ENCODE results near the gene PDCD6IP. TPM values are rescaled to one million over a fixed set of nuclear protein-coding genes. Genes with fewer than 3 reads are reported as not detected.
"Not testable (repeated sequence)": the region's sequence is repeated elsewhere in the genome, so short reads cannot be mapped to it uniquely, and the experiment has no call there.

PDCD6IP gene
- 107 and 130 TPM in 2 replicates for total RNA-seq (2014; rRNA removed; shearing (Covaris generic))
- 158 and 224 TPM in 2 replicates for polyA plus RNA-seq (2015; cell fraction: cytosol; rRNA removed)
- 660 and 739 TPM in 2 replicates for polyA plus RNA-seq (2015; cell fraction: nucleus; rRNA removed)

DNA sequence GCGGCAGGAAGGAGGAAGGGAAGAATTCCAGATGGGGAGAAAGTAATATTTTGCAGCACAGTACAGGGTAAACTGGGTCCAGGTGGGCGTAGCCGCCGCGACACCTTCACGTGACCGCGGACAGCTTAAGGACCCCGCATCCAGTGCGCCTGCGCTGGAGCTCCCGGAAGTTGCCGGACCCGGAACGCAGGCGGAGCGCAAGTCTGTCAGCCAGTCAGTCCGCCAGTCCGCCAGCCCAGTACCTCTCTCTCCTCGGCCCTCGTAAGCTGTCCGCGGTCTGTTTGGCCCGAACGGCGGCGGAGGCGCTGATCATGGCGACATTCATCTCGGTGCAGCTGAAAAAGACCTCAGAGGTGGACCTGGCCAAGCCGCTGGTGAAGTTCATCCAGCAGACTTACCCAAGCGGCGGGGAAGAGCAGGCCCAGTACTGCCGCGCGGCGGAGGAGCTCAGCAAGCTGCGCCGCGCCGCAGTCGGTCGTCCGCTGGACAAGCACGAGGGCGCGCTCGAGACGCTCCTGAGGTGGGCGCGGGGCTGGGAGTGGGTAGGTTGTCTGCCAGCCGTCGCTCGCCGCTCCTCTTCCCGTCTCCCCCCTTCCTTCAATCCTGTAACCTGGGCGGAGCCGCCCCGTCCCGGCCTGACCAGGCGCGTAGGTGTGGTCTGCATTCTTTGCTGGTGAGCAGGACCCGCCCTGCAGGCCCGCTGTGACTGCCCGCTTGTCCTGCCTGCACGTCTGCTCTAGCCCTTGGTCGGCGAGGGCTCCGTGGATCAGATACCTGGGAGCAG lies at the start of gene PDCD6IP:
Gene PDCD6IP (plus strand): TSS at position 213 of the 784 bp plus-strand sequence. CDS start 99 bp downstream, at position 312.
- peak; percentile 90 for DNase-seq (ENCODE audit: low read depth, low spot score)
- in situ Hi-C loops (cut with HindIII; ENCODE audit: low pct_unique_long_range_greater_than_20kb, low sequenced_read_pairs) = loop anchor here (25.0 kb wide), 1 partner anchor 161 kb away; no protein-coding TSS in a partner anchor

DNA sequence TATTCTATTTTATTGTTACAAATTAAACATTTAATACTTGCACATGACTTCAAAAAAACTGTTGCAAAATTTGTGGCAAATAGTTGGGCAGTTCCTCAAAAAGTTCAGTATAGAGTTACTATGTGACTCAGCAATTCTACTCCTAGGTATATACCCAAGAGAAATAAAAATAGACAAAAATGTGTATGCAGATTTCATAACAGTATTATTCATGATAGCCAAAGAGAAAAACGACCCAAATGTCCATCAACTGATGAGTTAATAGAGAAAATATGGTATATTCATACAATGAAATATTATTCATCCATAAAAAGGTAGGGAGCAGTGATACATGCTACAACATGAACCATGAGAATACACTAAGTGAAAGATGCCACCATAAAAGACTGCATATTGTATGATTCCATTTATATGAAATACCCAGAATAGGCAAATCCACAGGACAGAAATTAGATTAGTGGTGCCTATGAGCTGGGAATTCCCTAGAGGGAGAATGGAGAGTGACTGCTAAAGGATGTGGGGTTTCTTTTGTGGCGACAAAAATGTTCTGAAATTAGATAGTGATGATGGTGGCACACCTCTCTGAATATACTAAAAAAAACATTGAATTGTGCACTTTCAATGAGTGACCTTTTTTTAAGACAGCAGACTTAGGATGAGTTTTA lies 48.8 kb upstream of the PDCD6IP start:
- DNase-seq (ENCODE audit: low read depth, low spot score) = no peak

GRCh38 chr3:33750211-33750548 lies 48.2 kb upstream of the PDCD6IP start:
- DNase-seq (ENCODE audit: low read depth, low spot score) = no peak

More for the DNA sequence above, 48.8 kb upstream of the PDCD6IP start:
- in situ Hi-C loops (cut with HindIII; ENCODE audit: low pct_unique_long_range_greater_than_20kb, low sequenced_read_pairs) = no loop called here

GRCh38 chr3:33751336-33751735 lies 47.1 kb upstream of the PDCD6IP start:
- in situ Hi-C loops (cut with HindIII; ENCODE audit: low pct_unique_long_range_greater_than_20kb, low sequenced_read_pairs) = no loop called here
- no peak for DNase-seq (ENCODE audit: low read depth, low spot score)

More at GRCh38 chr3:33750211-33750548, 48.2 kb upstream of the PDCD6IP start:
- in situ Hi-C loops (cut with HindIII; ENCODE audit: low pct_unique_long_range_greater_than_20kb, low sequenced_read_pairs) = no loop called here

- in situ Hi-C loops (cut with HindIII; ENCODE audit: low pct_unique_long_range_greater_than_20kb, low sequenced_read_pairs); DNase-seq (ENCODE audit: low read depth, low spot score): not testable (repeated sequence)
Measured at GRCh38 chr3:33754391-33754790, 44.0 kb upstream of the PDCD6IP start.

DNA sequence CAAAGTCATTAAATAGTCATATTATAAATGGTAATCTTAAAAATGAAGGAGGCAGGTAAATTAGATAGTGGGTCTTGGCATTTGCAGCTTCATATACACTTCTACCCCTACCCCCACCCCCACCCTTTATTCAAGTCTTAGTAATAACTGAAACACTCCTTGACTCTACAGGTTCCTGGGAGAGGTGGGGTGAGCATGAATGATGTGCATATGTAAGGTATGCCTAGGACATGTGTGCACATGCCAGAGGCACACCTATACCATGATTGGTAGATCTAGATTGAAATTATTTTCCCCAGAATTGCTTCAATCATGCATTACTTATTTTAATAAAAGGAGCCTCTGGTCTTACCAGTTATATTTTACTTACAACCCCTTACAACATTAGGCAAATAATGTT lies 40.1 kb upstream of the PDCD6IP start:
- no peak for DNase-seq (ENCODE audit: low read depth, low spot score)
- in situ Hi-C loops (cut with HindIII; ENCODE audit: low pct_unique_long_range_greater_than_20kb, low sequenced_read_pairs) = no loop called here

GRCh38 chr3:33758864-33759263 lies 39.6 kb upstream of the PDCD6IP start:
- in situ Hi-C loops (cut with HindIII; ENCODE audit: low pct_unique_long_range_greater_than_20kb, low sequenced_read_pairs) = no loop called here
- DNase-seq (ENCODE audit: low read depth, low spot score) = no peak

DNA sequence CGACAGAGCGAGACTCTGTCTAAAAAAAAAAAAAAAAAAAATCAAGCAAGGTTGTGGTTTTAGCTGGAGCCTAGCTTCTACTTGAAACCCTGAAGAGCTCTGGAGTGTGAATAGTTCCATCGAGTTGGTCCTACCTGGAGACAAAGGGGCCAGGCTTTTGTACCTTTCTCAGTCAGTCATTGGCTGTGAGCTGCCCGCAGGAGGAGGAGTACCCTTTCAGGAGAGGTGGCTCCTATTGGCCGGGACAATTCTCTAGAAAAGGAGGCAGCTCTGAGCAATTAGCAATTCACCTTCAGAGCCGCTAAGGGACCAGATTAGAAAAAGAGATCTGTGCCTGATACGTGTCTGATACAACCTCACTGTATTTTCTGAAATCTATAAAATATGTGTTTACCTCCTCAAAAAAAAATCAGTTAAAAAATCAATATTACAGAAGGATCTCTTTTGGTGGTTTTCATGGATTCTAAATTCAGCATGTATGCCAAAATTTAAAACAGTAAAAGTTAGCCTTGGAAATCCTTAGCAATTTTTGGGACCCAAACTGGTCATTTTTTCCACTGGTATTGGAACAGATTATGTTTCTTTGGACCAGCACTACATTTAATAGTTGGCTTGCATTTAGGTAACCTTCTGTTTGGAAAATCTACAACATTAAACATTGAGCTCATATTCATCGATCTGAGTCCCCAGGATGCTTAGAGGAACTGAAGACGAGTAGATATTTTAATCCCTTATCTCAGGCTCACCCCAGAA lies 29.7 kb upstream of the PDCD6IP start:
- no peak for DNase-seq (ENCODE audit: low read depth, low spot score)
- in situ Hi-C loops (cut with HindIII; ENCODE audit: low pct_unique_long_range_greater_than_20kb, low sequenced_read_pairs) = no loop called here

DNA sequence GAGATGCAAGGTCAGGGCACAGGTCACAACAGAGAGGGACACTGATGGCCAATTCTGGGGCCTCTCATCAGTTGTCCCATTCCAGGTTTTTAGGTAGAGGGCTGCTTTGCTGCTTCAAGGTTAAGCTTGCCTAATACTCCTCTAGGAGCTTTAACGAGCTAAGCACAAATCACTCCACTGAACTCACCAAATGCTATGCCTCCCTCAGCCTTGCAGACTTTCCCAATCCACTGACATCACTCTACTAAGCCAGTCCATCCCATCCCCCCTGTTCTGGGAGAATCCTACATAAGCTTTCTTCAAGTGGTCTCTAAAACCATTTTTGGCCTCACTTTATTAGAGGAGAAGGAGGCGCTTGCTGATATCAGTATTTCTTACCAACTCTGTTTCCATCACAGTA lies 24.8 kb upstream of the PDCD6IP start:
- in situ Hi-C loops (cut with HindIII; ENCODE audit: low pct_unique_long_range_greater_than_20kb, low sequenced_read_pairs) = no loop called here

GRCh38 chr3:33775363-33775762 lies 23.1 kb upstream of the PDCD6IP start:
- in situ Hi-C loops (cut with HindIII; ENCODE audit: low pct_unique_long_range_greater_than_20kb, low sequenced_read_pairs) = loop anchor here (25.0 kb wide), 1 partner anchor 138 kb away; no protein-coding TSS in a partner anchor
- DNase-seq (ENCODE audit: low read depth, low spot score) = no peak

More for the DNA sequence above, 24.8 kb upstream of the PDCD6IP start:
- no peak for DNase-seq (ENCODE audit: low read depth, low spot score)

- in situ Hi-C loops (cut with HindIII; ENCODE audit: low pct_unique_long_range_greater_than_20kb, low sequenced_read_pairs) = loop anchor here (25.0 kb wide), 1 partner anchor 141 kb away; no protein-coding TSS in a partner anchor
- no peak for DNase-seq (ENCODE audit: low read depth, low spot score)
Measured at GRCh38 chr3:33777996-33778395, 20.4 kb upstream of the PDCD6IP start.

GRCh38 chr3:33779751-33780150 lies 18.7 kb upstream of the PDCD6IP start:
- DNase-seq (ENCODE audit: low read depth, low spot score) = no peak
- in situ Hi-C loops (cut with HindIII; ENCODE audit: low pct_unique_long_range_greater_than_20kb, low sequenced_read_pairs) = loop anchor here (25.0 kb wide), 1 partner anchor 142 kb away; no protein-coding TSS in a partner anchor

- not testable (repeated sequence) for DNase-seq (ENCODE audit: low read depth, low spot score)
- in situ Hi-C loops (cut with HindIII; ENCODE audit: low pct_unique_long_range_greater_than_20kb, low sequenced_read_pairs) = loop anchor here (25.0 kb wide), 1 partner anchor 144 kb away; no protein-coding TSS in a partner anchor
Measured at GRCh38 chr3:33781413-33781812, 17.0 kb upstream of the PDCD6IP start.

DNA sequence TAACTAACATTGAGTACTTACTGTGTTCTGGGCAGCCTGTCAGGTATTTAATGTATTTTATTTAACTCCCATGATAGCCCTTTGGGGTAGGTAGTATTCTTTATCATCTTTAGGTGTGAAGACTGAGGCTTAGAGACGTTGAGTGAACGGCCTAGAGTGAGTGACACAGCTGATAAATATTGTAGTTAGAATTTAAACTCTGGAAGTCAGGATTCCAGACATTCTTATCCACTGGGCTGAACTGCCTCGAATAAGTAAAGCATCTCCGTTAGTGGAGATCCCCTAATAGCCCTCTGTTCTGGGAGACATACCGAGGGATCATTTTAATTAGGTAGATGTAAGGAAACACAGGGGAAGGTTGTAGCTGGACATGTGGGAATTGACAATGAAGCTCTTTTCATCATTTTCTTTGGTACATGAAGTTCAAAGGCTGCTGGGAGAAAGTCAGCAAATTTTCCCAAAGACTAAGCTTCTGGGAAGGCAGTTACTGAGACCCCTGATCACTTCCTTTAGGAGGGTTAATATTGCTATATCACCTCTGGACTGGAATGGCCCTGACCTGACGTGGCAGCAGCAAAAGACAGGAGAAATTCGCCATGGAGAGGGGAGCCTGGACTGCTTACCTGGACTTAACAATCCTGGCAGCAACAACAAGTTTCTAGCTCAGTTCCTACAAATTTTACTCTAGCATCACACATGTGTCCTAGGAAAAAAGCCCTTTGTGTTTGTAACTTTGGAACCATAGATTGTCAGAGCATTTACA lies 11.7 kb upstream of the PDCD6IP start:
- in situ Hi-C loops (cut with HindIII; ENCODE audit: low pct_unique_long_range_greater_than_20kb, low sequenced_read_pairs) = loop anchor here (25.0 kb wide), 1 partner anchor 149 kb away; no protein-coding TSS in a partner anchor

GRCh38 chr3:33787328-33788009 lies 11.0 kb upstream of the PDCD6IP start:
- peak; percentile 77 for DNase-seq (ENCODE audit: low read depth, low spot score)
- in situ Hi-C loops (cut with HindIII; ENCODE audit: low pct_unique_long_range_greater_than_20kb, low sequenced_read_pairs) = loop anchor here (25.0 kb wide), 1 partner anchor 150 kb away; no protein-coding TSS in a partner anchor

More for the DNA sequence above, 11.7 kb upstream of the PDCD6IP start:
- DNase-seq (ENCODE audit: low read depth, low spot score) = no peak

GRCh38 chr3:33789183-33789954 lies 9.1 kb upstream of the PDCD6IP start:
- DNase-seq (ENCODE audit: low read depth, low spot score) = no peak
- in situ Hi-C loops (cut with HindIII; ENCODE audit: low pct_unique_long_range_greater_than_20kb, low sequenced_read_pairs) = loop anchor here (25.0 kb wide), 1 partner anchor 152 kb away; no protein-coding TSS in a partner anchor

Data from SK-MEL-5 (cell line).